Activated T-helper 1 cell treated with anti-CD3 and anti-CD28 coated beads, Interleukin-2, amount 50 U/mL, for 16 hours (primary cell): ENCODE data around the gene MAP3K14.

ENCODE experiments used
- DNase-seq, 2 donors: peaks; one replicate each; pipeline ENCODE4 v3.0.0-alpha.2; 2020; ENCODE audit warnings: low read depth in 1 of 2, low spot score in 1 of 2

MAP3K14 gene

GRCh38 chr17:45238155-45238774 lies 78.6 kb downstream of the MAP3K14 start:
- no peak for DNase-seq

GRCh38 chr17:45237686-45238085 lies 79.1 kb downstream of the MAP3K14 start:
- DNase-seq, result no peak

GRCh38 chr17:45236282-45236606 lies 80.6 kb downstream of the MAP3K14 start:
- no peak for DNase-seq

- peak; percentile 58 to 66 for DNase-seq
These were observed 81.2 kb downstream of the MAP3K14 start for GRCh38 chr17:45235416-45236281.

DNA sequence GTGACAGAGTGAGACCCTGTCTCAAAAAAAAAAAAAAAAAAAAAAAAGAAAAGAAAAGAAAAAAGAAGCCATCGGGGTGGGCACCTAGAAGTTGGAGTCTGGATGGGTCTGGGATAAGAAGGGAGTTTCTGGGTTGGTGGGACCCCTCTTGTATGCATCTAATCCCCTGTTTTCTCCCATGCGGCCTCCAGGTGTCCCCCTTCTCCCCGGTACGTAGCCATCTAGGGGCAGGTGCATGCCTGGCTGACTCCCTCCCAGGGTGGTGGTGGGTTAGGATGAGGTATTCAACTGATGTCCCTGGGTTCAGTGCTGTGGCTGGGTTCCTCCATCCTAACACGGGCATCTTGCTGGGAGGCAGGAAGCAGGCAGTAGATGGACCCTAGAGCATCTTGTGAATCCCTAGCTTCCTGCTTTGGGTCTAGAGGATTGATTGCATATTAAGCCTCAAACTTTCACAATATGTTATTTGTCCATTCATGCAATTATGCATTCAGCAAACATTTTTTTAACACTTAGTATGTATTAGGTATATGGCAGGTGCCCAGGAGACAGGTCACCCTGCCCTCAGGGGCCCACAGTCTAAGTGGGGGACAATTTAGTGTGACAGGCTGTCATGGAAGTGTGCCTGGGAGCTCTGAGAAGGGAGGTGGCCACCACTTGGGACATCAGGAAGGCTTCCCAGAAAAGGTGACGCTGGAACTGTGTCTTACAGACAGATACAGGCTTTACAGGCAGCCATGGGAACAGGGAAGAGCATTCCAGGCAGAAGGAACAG lies 82.0 kb downstream of the MAP3K14 start:
- DNase-seq, result no peak

- no peak for DNase-seq
These were observed 83.3 kb downstream of the MAP3K14 start for GRCh38 chr17:45233423-45233924.

DNA sequence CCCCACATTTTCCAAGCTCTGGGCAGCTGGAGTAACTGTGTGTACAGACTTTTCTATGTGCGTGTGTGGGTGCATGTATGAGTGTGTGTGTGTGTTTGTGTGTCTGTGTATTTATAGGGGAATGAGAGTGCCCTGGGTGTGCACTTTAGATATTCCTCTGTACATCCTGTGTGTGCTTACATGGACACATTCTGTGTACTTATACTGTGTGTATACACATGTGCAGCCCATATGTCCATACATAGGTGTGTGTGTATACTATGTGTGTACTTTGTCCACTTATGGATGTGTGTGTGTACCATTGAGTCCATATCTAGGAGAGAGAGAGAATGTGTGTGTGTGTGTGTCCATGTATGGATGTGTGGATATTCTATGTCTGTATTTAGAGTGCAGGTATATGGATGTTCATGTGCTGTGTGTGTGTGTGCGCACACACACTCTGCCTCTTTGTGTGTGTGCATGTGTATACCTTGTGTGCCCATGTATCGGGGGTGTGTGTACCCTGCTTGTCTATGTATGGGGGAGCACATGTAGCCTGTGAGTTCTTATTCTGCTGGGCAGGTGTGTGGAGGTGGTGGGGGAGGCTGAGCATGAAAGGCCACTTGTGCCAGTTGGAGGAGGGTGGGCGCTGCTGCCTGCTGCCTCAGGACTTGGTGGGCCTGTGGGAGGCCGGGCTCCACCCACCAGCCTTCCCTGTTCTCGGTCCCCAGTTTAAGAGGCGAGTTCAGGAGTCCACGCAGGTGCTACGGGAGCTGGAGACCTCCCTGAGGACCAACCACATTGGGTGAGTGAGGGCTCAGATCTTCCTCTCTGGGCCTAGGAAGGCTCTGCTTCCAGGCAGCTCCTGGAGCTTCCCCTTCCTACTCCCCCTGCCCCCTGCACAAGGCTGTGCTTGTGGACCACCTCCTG lies 84.1 kb downstream of the MAP3K14 start:
- no peak for DNase-seq

GRCh38 chr17:45231481-45232116 lies 85.2 kb downstream of the MAP3K14 start:
- no peak for DNase-seq

DNA sequence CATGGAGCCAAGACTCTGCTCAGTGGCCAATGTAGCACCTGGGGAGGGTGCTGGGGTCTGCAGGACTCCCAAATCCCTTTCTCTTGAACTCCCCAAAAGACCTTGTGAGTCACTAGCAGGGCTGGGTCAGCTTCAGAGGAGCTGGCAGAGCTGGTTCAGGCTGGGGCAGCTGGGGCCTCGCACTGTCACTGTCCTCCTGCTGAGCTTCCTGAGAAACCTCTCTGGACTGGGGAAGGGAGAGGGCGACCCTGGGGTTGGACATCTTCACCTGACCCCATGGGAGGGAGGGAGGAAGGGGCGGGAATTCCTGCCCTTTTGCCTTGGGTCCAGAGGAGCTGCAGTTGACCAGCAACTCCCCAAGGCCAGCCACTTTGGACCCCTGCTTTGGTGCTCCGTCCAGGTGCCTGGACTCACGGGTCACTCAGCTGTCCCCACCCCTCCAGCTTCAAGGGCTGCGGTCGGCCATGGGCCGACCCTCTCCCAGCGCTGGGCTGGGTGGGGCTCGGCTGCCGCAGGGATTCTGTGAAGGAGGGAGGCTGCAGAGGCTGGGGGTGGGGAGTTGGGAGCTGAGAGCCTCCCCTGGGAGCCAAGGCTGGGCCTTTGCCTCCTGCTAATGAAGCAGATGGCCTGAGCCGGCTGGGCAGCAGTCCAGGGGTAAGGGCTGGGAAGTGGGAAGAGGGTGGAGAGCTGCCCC lies 85.9 kb downstream of the MAP3K14 start:
- no peak for DNase-seq

DNA sequence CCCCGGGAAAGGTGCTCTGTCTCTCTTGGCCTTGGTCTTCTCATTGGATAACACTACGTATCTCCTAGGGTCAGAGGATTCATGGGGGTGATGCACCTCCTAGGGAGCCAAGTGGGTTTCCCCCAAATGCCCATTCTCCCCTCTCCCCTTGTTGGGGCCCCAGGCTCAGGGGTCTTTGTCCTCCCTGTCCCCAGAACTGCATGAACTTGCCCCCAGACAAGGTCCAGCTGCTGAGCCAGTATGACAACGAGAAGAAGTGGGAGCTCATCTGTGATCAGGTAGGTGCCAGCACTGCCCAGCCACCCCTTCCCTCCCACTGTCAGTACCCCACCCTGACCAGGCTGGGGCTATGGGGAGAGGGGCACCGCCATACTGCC lies 86.4 kb downstream of the MAP3K14 start:
- no peak for DNase-seq

- DNase-seq, result no peak
These were observed 87.0 kb downstream of the MAP3K14 start for GRCh38 chr17:45229681-45230409.

GRCh38 chr17:45228763-45229539 lies 87.9 kb downstream of the MAP3K14 start:
- peak; percentile 53 to 78 for DNase-seq

DNA sequence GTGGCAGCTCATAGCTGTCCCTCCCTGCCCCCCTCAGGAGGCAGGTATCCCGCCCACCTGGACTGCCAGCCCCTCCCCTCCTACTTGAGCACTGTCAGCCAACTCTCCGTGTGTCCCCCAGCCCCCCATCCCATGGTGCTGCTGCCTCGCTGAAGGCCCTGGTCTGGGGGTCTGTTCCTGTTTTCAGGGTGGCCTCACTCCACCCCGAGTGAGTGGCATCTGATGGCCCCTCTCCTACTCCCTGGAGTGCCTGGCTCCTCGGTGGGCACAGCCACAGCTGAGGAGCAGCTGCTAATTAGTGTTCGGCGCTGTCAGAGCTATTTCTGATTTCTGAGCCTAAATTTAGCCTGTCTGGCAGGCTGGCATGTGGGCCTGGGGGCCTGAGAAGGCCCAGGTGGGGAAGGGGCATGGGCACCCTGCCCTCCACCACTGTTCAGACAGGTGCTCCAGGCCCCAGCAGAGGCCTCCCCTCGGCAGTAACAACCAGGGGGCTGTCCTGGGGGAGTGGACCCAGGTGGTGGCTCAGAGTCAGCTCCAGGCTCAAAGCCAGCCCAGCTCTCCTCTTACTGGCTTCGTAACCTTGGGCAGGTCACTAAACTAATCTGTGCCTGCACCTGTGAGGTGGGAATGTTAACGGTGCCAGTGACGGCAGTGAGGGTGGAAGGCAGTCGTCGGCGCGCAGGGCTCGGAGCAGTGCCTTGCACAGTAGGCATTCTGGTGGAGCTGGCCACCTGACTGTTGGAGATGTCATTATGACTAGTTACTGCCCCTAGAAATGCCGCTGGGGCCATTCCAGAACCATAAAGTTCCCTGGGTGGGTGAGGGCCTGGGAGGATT lies 88.7 kb downstream of the MAP3K14 start:
- no peak for DNase-seq

GRCh38 chr17:45227101-45227925 lies 89.5 kb downstream of the MAP3K14 start:
- DNase-seq, result no peak

DNA sequence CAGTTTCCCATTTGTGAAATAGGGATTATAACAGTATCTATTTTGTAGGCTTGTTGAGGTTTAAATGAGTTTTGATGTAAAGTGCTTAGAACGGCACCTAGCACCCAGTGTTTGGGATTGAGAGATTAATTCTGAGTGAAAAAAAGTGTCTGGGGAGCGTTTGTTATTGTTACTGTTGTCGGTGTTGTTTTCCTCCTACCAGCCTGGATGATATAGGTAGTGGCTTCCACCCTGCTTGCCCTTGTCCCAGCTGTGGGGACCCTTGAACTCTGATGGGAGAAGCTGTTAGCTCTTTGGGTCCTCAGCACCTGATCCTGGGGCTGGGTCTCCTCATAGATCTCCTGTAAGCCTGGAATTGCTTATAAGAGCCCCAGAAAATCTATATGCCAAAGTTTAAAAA lies 90.2 kb downstream of the MAP3K14 start:
- no peak for DNase-seq

DNA sequence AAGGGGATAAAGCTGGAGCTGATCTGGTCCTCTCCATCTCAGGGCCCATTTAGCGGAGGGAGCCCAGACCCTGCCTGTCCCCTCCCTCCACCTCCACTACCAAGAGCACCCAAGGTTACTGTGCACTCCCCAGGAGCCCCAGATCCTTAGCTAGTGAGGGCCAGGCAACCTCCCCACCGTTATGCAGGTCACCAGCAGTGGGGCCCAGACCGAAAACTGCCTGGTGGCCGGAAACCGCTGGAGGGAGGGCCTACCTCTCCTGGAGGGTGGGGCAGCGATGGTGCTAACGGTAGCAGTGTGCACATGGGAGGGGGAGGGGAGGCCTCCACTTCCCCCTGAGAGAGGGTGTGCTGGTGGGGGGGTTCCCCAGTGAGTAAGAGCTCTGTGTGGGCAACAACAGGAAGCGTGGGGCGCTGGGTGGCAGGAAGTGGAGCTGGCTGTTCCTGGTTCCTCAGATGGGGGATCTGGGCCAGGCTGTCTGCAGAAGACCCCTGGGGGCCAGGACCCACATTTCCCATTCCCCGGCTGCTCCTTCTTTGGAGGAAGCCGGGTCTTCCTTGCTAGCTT lies 90.8 kb downstream of the MAP3K14 start:
- DNase-seq, result peak; percentile 86 to 89
